Neural progenitor cell (in vitro differentiated cells): ENCODE measurements around the gene ITGB5. TPM values are rescaled to one million over a fixed set of nuclear protein-coding genes. Genes with fewer than 3 reads are reported as not detected.

Experiments
- DNase-seq: peaks from one replicate; pipeline ENCODE4 v3.0.0-alpha.2; 2016; ENCODE audit warnings: low spot score
- H2AFZ ChIP-seq: fragments of 200-600 bp; sonication (generic); replicated peaks from 2 replicates; pipeline ENCODE4 v1.6.1; 2016; ENCODE audit warnings: antibody characterized with exemption
- H3F3A ChIP-seq: fragments of 200-600 bp; sonication (generic); 2 replicates; pipeline ENCODE4 v1.6.1; 2016; ENCODE audit warnings: antibody characterized with exemption, low read depth
- H3K27ac ChIP-seq: fragments of 200-600 bp; sonication (generic); 2 replicates; pipeline ENCODE4 v1.5.1; 2016; ENCODE audit warnings: mild to moderate bottlenecking
- H3K27me3 ChIP-seq: fragments of 200-600 bp; sonication (generic); 2 replicates; pipeline ENCODE4 v1.6.1; 2016; ENCODE audit warnings: mild to moderate bottlenecking, moderate library complexity
- H3K36me3 ChIP-seq: fragments of 200-600 bp; sonication (generic); 2 replicates; pipeline ENCODE4 v1.5.1; 2016
- H3K4me1 ChIP-seq: fragments of 200-600 bp; sonication (generic); 2 replicates; pipeline ENCODE4 v1.6.1; 2016; ENCODE audit warnings: mixed run types
- H3K4me2 ChIP-seq: fragments of 200-600 bp; sonication (generic); 2 replicates; pipeline ENCODE4 v1.6.1; 2016
- H3K4me3 ChIP-seq: fragments of 200-600 bp; sonication (generic); 2 replicates; pipeline ENCODE4 v1.5.1; 2016
- H3K79me2 ChIP-seq: fragments of 200-600 bp; sonication (generic); 2 replicates; pipeline ENCODE4 v1.6.1; 2016; ENCODE audit warnings: low read depth
- H3K9ac ChIP-seq: fragments of 200-600 bp; sonication (generic); 2 replicates; pipeline ENCODE4 v1.6.1; 2016
- H3K9me3 ChIP-seq: fragments of 200-600 bp; sonication (generic); 2 replicates; pipeline ENCODE4 v1.5.1; 2016; ENCODE audit warnings: low read depth
- H4K20me1 ChIP-seq: fragments of 200-600 bp; sonication (generic); 2 replicates; pipeline ENCODE4 v1.6.1; 2016; ENCODE audit warnings: low read depth
- H3K27ac Mint-ChIP-seq: 3 replicates; pipeline ENCODE4 v1.8.0; 2021; ENCODE audit warnings: mixed read lengths
- H3K27me3 Mint-ChIP-seq: 2 replicates; pipeline ENCODE4 v1.8.0; 2022; ENCODE audit warnings: low read depth, mild to moderate bottlenecking, inconsistent platforms, moderate library complexity, mixed read lengths; ENCODE audit not compliant: insufficient read depth
- H3K36me3 Mint-ChIP-seq: 3 replicates; pipeline ENCODE4 v1.8.0; 2021; ENCODE audit warnings: mixed read lengths
- H3K4me1 Mint-ChIP-seq: 3 replicates; pipeline ENCODE4 v1.8.0; 2021; ENCODE audit warnings: mixed read lengths
- H3K4me3 Mint-ChIP-seq: 3 replicates; pipeline ENCODE4 v1.8.0; 2021; ENCODE audit warnings: mild to moderate bottlenecking, moderate library complexity, mixed read lengths
- H3K9me3 Mint-ChIP-seq: 3 replicates; pipeline ENCODE4 v1.8.0; 2020; ENCODE audit warnings: mixed read lengths
- CTCF ChIP-seq: fragments of 200-600 bp; sonication (generic); IDR thresholded peaks from 2 replicates; pipeline ENCODE4 v1.5.1; 2017; ENCODE audit warnings: antibody characterized with exemption, mild to moderate bottlenecking
- EZH2 ChIP-seq: fragments of 200-600 bp; sonication (generic); IDR thresholded peaks from 2 replicates; pipeline ENCODE4 v1.6.1; 2017; ENCODE audit warnings: antibody characterized with exemption, mild to moderate bottlenecking, moderate library complexity
- EZH2phosphoT487 ChIP-seq: fragments of 200-600 bp; sonication (generic); IDR thresholded peaks from 2 replicates; pipeline ENCODE4 v1.6.1; 2017; ENCODE audit warnings: antibody characterized with exemption
- total RNA-seq: library from RNA; depleted of rRNA; stranded (reverse); fragments of >200 nt; gene quantifications from 2 replicates; pipeline ENCODE4 v1.2.3, GENCODE V29; 2015; ENCODE audit warnings: low replicate concordance

The ITGB5 gene
- total RNA-seq, 1 donor from 2014 or later, result 55.8 TPM

- Mint-ChIP-seq H3K27ac (no peak overlapping the region), H3K36me3 (peaks cover 18% of the 10 kb centered on the region)
- DNase-seq, result no peak
Observed at GRCh38 chr3:124846189-124846588, 41.0 kb downstream of the ITGB5 start.

GRCh38 chr3:124845406-124845805 lies 41.8 kb downstream of the ITGB5 start:
- no peaks in the 10 kb centered on the region for H3K27me3 ChIP-seq
- H3K79me2 ChIP-seq, result no peaks in the 10 kb centered on the region
- no peak overlapping the region for H3K27ac Mint-ChIP-seq

More at GRCh38 chr3:124846189-124846588, 41.0 kb downstream of the ITGB5 start:
- H3K9ac ChIP-seq, result no peak overlapping the region
- peaks cover 3% of the 10 kb centered on the region for H3K27me3 Mint-ChIP-seq
- no peak overlapping the region for H3K27ac ChIP-seq
- no peaks in the 10 kb centered on the region for H3K9me3 Mint-ChIP-seq
- no peaks in the 10 kb centered on the region for H3F3A ChIP-seq
- no peaks in the 10 kb centered on the region for H3K36me3 ChIP-seq
- H3K79me2 ChIP-seq, result no peaks in the 10 kb centered on the region
- peaks cover 4% of the 10 kb centered on the region for H3K4me1 ChIP-seq
- no peaks in the 10 kb centered on the region for H3K9me3 ChIP-seq
- H3K4me2 ChIP-seq, result no peak overlapping the region
- no peak overlapping the region for H2AFZ ChIP-seq
- no peaks in the 10 kb centered on the region for H3K27me3 ChIP-seq
- TF ChIP-seq EZH2phosphoT487, result no peak
- TF ChIP-seq CTCF, result no peak
- no peak for TF ChIP-seq EZH2
- no peak overlapping the region for H3K4me3 ChIP-seq
- H4K20me1 ChIP-seq, result no peaks in the 10 kb centered on the region
- no peak overlapping the region for H3K4me3 Mint-ChIP-seq
- H3K4me1 Mint-ChIP-seq, result peaks cover 17% of the 10 kb centered on the region

GRCh38 chr3:124843506-124844177 lies 43.5 kb downstream of the ITGB5 start:
- no peak overlapping the region for H3K27ac Mint-ChIP-seq

More at GRCh38 chr3:124845406-124845805, 41.8 kb downstream of the ITGB5 start:
- peaks cover 13% of the 10 kb centered on the region for H3K4me1 Mint-ChIP-seq
- Histone ChIP-seq H3K4me3 (no peak overlapping the region), H2AFZ (no peak overlapping the region), H3K4me1 (no peaks in the 10 kb centered on the region), H3K9me3 (no peaks in the 10 kb centered on the region), H3K27ac (no peak overlapping the region), H4K20me1 (no peaks in the 10 kb centered on the region), H3K9ac (no peak overlapping the region), H3K4me2 (no peak overlapping the region), H3K36me3 (no peaks in the 10 kb centered on the region), H3F3A (no peaks in the 10 kb centered on the region)
- no peak overlapping the region for H3K4me3 Mint-ChIP-seq
- DNase-seq, result no peak
- H3K27me3 Mint-ChIP-seq, result peaks cover 3% of the 10 kb centered on the region
- no peaks in the 10 kb centered on the region for H3K9me3 Mint-ChIP-seq
- peaks cover 21% of the 10 kb centered on the region for H3K36me3 Mint-ChIP-seq
- TF ChIP-seq EZH2 (no peak), CTCF (no peak), EZH2phosphoT487 (no peak)

More at GRCh38 chr3:124843506-124844177, 43.5 kb downstream of the ITGB5 start:
- H3K27me3 ChIP-seq, result no peaks in the 10 kb centered on the region
- H3K4me3 Mint-ChIP-seq, result no peak overlapping the region
- no peaks in the 10 kb centered on the region for H4K20me1 ChIP-seq
- no peaks in the 10 kb centered on the region for H3K9me3 Mint-ChIP-seq
- peaks cover 3% of the 10 kb centered on the region for H3K27me3 Mint-ChIP-seq
- DNase-seq, result no peak
- H3K9me3 ChIP-seq, result no peaks in the 10 kb centered on the region
- TF ChIP-seq EZH2 (no peak), CTCF (no peak), EZH2phosphoT487 (no peak)
- no peaks in the 10 kb centered on the region for H3K79me2 ChIP-seq
- no peaks in the 10 kb centered on the region for H3K36me3 ChIP-seq
- no peaks in the 10 kb centered on the region for H3F3A ChIP-seq
- H2AFZ ChIP-seq, result no peak overlapping the region
- no peaks in the 10 kb centered on the region for H3K4me1 ChIP-seq
- no peak overlapping the region for H3K4me2 ChIP-seq
- H3K4me1 Mint-ChIP-seq, result no peaks in the 10 kb centered on the region
- H3K27ac ChIP-seq, result no peak overlapping the region
- H3K9ac ChIP-seq, result no peak overlapping the region
- no peak overlapping the region for H3K4me3 ChIP-seq
- H3K36me3 Mint-ChIP-seq, result peaks cover 29% of the 10 kb centered on the region
